ENCODE measurements around the gene ZNF80. TPM values are rescaled to one million over a fixed set of nuclear protein-coding genes. Genes with fewer than 3 reads are reported as not detected.
"Not testable (repeated sequence)": the region's sequence is repeated elsewhere in the genome, so short reads cannot be mapped to it uniquely, and the experiment has no call there.

ZNF80 gene
- total RNA-seq, 2 experiments from 2014 or later = 1.8 to 2.3 TPM

GRCh38 chr3:114252954-114253353 lies 15.6 kb upstream of the ZNF80 start:
- ChIA-PET POLR2A (no interaction called here), CTCF (no interaction called here)
- intact Hi-C loops (cut with micrococcal nuclease) = no loop called here
- Mint-ChIP-seq H3K36me3 (ENCODE audit: low read depth) (peaks cover 2% of the 10 kb centered on the region), H3K9me3 (peaks cover 8% of the 10 kb centered on the region), H3K27me3 (no peaks in the 10 kb centered on the region), H3K4me3 (no peak overlapping the region), H3K4me1 (ENCODE audit: low read depth) (peaks cover 11% of the 10 kb centered on the region), H3K27ac (peak overlapping the region; percentile 56)
- ATAC-seq (peak; percentile 73), DNase-seq (no peak)
- no peak for TF ChIP-seq CTCF (IDR thresholded peaks at IDR 0.05)

- Mint-ChIP-seq H3K27ac (peak overlapping the region; percentile 29), H3K4me3 (no peak overlapping the region), H3K36me3 (ENCODE audit: low read depth) (peaks cover 16% of the 10 kb centered on the region), H3K9me3 (peaks cover 15% of the 10 kb centered on the region), H3K4me1 (ENCODE audit: low read depth) (peaks cover 23% of the 10 kb centered on the region), H3K27me3 (no peaks in the 10 kb centered on the region)
- TF ChIP-seq CTCF (IDR thresholded peaks at IDR 0.05) = no peak
- ATAC-seq = peak; percentile 77
- CTCF ChIA-PET = interaction anchor here (1.5 kb wide), 1 partner anchor 71 kb away, joined by 3 read pairs; no protein-coding TSS in a partner anchor
- DNase-seq = peak; percentile 58
- intact Hi-C loops (cut with micrococcal nuclease) = loop anchor here (1.0 to 2.0 kb wide), 2 partner anchors 20 to 28 kb away; no protein-coding TSS in a partner anchor
- POLR2A ChIA-PET = no interaction called here
These were observed 5.6 kb upstream of the ZNF80 start for GRCh38 chr3:114242947-114243346.

GRCh38 chr3:114241262-114241661 lies 3.9 kb upstream of the ZNF80 start:
- intact Hi-C loops (cut with micrococcal nuclease) = no loop called here
- ChIA-PET POLR2A (no interaction called here), CTCF (interaction anchor here (1.1 to 3.1 kb wide), 3 partner anchors 22 to 88 kb away, joined by 3 to 11 read pairs (median 5); no protein-coding TSS in a partner anchor)
- ATAC-seq (peak; percentile 45), DNase-seq (no peak)
- peaks cover 31% of the 10 kb centered on the region for H3K4me1 Mint-ChIP-seq (ENCODE audit: low read depth)
- H3K27ac Mint-ChIP-seq = peak overlapping the region; percentile 27
- H3K9me3 Mint-ChIP-seq = peaks cover 15% of the 10 kb centered on the region
- no peaks in the 10 kb centered on the region for H3K27me3 Mint-ChIP-seq
- no peak for TF ChIP-seq CTCF (IDR thresholded peaks at IDR 0.05)
- H3K4me3 Mint-ChIP-seq = no peak overlapping the region
- peaks cover 24% of the 10 kb centered on the region for H3K36me3 Mint-ChIP-seq (ENCODE audit: low read depth)

GRCh38 chr3:114238146-114238785 lies 888 bp upstream of the ZNF80 start:
- H3K27me3 Mint-ChIP-seq; H3K9me3 Mint-ChIP-seq; CTCF ChIA-PET; H3K27ac Mint-ChIP-seq; DNase-seq; ATAC-seq; H3K4me3 Mint-ChIP-seq; intact Hi-C loops (cut with micrococcal nuclease): not testable (repeated sequence)
- Mint-ChIP-seq H3K36me3 (ENCODE audit: low read depth) (peaks cover 32% of the 10 kb centered on the region), H3K4me1 (ENCODE audit: low read depth) (peaks cover 53% of the 10 kb centered on the region)
- POLR2A ChIA-PET = interaction anchor here (1.0 kb wide), 1 partner anchor 25 kb away, joined by 3 read pairs; no protein-coding TSS in a partner anchor

GRCh38 chr3:114235431-114235830 lies 1.9 kb downstream of the ZNF80 start:
- no peaks in the 10 kb centered on the region for H3K27me3 Mint-ChIP-seq
- POLR2A ChIA-PET = interaction anchor here (1.2 to 1.6 kb wide), 4 partner anchors 10 to 56 kb away, joined by 3 to 4 read pairs (median 3); no protein-coding TSS in a partner anchor
- peak overlapping the region; percentile 75 for H3K27ac Mint-ChIP-seq
- CTCF ChIA-PET = interaction anchor here (1.0 to 3.0 kb wide), 7 partner anchors 11 to 84 kb away, joined by 3 to 7 read pairs (median 4); no protein-coding TSS in a partner anchor
- no peak for ATAC-seq
- peaks cover 60% of the 10 kb centered on the region for H3K4me1 Mint-ChIP-seq (ENCODE audit: low read depth)
- TF ChIP-seq CTCF (IDR thresholded peaks at IDR 0.05) = no peak
- intact Hi-C loops (cut with micrococcal nuclease) = no loop called here
- no peaks in the 10 kb centered on the region for H3K9me3 Mint-ChIP-seq
- H3K4me3 Mint-ChIP-seq = peak overlapping the region; percentile 62
- peaks cover 38% of the 10 kb centered on the region for H3K36me3 Mint-ChIP-seq (ENCODE audit: low read depth)
- DNase-seq = no peak

All from activated CD8-positive, alpha-beta T cell treated with anti-CD3 and anti-CD28 coated beads for 36 hours (primary cell).